Pancreas (tissue), 10 donors: ENCODE results near the gene ALCAM. TPM values are rescaled to one million over a fixed set of nuclear protein-coding genes. Genes with fewer than 3 reads are reported as not detected.
A peak's percentile ranks its signal among the peaks of the same experiment; 100 is the strongest.

Experiments used
- ATAC-seq, 4 donors: fragments of 200-7000 bp; cut with Tn5 transposase; one replicate each; pipeline versions ENCODE4 v1.8.0 to v1.9.1; 2020; ENCODE audit warnings: mild to moderate bottlenecking in 4 of 4, moderate library complexity in 4 of 4
- DNase-seq, 6 donors: peaks; one replicate each; pipeline ENCODE4 v3.0.0-alpha.2; 2020
- FAIRE-seq: peaks from 2 replicates; lab custom pipeline; 2012; peaks lifted over from hg19 to GRCh38; lab: Jason Lieb, UNC
- H3K27ac ChIP-seq, 4 donors: fragments of 200-600 bp; sonication (generic); 1 replicate in 3 of 4; 2 replicates in 1 of 4; pipeline versions ENCODE4 v1.5.0 to v1.8.0; 2020
- H3K27me3 ChIP-seq, 4 donors: fragments of 200-600 bp; one replicate each; pipeline ENCODE4 v1.8.0; 2021
- H3K36me3 ChIP-seq, 3 donors: fragments of 200-600 bp; sonication (generic) in 1 of 3; one replicate each; pipeline versions ENCODE4 v1.5.0 to v1.8.0; 2020 to 2021
- H3K4me1 ChIP-seq, 3 donors: fragments of 200-600 bp; one replicate each; pipeline ENCODE4 v1.8.0; 2021
- H3K4me3 ChIP-seq, 4 donors: fragments of 200-600 bp; sonication (generic) in 2 of 4; one replicate each; pipeline versions ENCODE4 v1.5.0 to v1.8.0; 2020 to 2021
- H3K9me3 ChIP-seq, 4 donors: fragments of 200-600 bp; one replicate each; pipeline ENCODE4 v1.8.0; 2021
- WGBS, 2 donors: extraction: QIAGEN DNeasy Blood & Tissue Kit; methylation state at CpG; one replicate each; pipeline ENCODE4 v1.1.7; 2013; 5-methylcytosine and 5-hydroxymethylcytosine counted together
- intact Hi-C, 3 donors: fragments of 100-400 bp; cut with DNase I; formaldehyde crosslinking; loops; one replicate each; pipeline versions ENCODE4 v1.11.1 to v1.14.2; 2022
- polyA plus RNA-seq, 2 donors: library from polyadenylated mRNA; stranded (reverse); fragments of 200-250 nt; gene quantifications; one replicate each; pipeline ENCODE4 v1.2.3, GENCODE V29; 2013
- total RNA-seq, 6 donors: library from RNA; stranded (reverse); fragmentation: NEBNext Ultra II Directional in 4 of 6; extraction: Animal tissue kit (Norgen Biotek cat#: 25700) in 4 of 6; gene quantifications; one replicate each; pipeline versions ENCODE4 v1.2.1 to v1.2.4, GENCODE V29; 2021 to 2023
- TF ChIP-seq, protein P1 (sequence below), 4 donors: fragments of 200-600 bp; sonication (generic) in 3 of 4; IDR thresholded peaks; one replicate each; pipeline versions ENCODE4 v1.5.0 to v1.8.0; 2021; ENCODE audit warnings: antibody characterized with exemption in 4 of 4
- donor health status: healthy with polysubstance abuse.
- donor health status: DM: no; HTN: no; CAD: no; lungs with moderate emphysema.
- donor health status: DM: no; HTN: no; CAD: no.
- donor health status: control.
- donor health status: control.
- donor health status: Bipolar disorder and iron deficiency.
- donor health status: DM: yes; HTN: yes; CAD: no.
- donor health status: DM: no; HTN: no; CAD: no.
- donor health status: DM: no; HTN: no; CAD: no.
- donor health status: DM: yes; HTN: yes; CAD: no.

The ALCAM gene
- total and polyA plus RNA-seq, 8 donors = 14.4 to 42.1 (median 27.6) TPM

DNA sequence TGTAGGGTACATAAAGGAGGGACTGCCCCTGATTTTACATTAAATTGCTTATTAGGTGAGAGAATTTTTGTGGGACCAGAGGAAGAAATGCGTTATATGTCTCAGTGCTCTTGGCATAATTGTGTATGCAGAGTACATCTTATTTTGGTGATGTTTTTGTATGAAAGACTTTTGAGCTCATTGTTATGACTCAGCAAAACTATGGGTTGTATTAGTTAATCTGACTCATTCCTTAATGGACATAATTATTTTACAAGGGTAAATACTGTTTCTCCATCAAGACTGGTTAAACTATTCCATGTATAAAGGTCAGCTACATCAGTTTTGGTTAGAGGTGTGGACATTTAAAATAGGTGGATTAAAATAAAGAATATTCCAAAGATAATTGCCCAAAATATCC, 156.8 kb downstream of the ALCAM start:
- 95 to 98% methylated on average over 1 of the region's 1 CpG for WGBS, 2 donors
- DNase-seq (no peak), FAIRE-seq (no peak), ATAC-seq (no peak)
- Histone ChIP-seq H3K27ac (no peak overlapping the region), H3K4me3 (no peak overlapping the region), H3K36me3 (no peaks in the 10 kb centered on the region), H3K4me1 (peaks cover 0 to 6% (median 0%) of the 10 kb centered on the region in 3 donors), H3K27me3 (no peaks in the 10 kb centered on the region), H3K9me3 (no peaks in the 10 kb centered on the region)
- TF ChIP-seq, protein P1, sequence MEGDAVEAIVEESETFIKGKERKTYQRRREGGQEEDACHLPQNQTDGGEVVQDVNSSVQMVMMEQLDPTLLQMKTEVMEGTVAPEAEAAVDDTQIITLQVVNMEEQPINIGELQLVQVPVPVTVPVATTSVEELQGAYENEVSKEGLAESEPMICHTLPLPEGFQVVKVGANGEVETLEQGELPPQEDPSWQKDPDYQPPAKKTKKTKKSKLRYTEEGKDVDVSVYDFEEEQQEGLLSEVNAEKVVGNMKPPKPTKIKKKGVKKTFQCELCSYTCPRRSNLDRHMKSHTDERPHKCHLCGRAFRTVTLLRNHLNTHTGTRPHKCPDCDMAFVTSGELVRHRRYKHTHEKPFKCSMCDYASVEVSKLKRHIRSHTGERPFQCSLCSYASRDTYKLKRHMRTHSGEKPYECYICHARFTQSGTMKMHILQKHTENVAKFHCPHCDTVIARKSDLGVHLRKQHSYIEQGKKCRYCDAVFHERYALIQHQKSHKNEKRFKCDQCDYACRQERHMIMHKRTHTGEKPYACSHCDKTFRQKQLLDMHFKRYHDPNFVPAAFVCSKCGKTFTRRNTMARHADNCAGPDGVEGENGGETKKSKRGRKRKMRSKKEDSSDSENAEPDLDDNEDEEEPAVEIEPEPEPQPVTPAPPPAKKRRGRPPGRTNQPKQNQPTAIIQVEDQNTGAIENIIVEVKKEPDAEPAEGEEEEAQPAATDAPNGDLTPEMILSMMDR (IDR thresholded peaks at IDR 0.05) = no peak
- intact Hi-C loops = no loop called here

DNA sequence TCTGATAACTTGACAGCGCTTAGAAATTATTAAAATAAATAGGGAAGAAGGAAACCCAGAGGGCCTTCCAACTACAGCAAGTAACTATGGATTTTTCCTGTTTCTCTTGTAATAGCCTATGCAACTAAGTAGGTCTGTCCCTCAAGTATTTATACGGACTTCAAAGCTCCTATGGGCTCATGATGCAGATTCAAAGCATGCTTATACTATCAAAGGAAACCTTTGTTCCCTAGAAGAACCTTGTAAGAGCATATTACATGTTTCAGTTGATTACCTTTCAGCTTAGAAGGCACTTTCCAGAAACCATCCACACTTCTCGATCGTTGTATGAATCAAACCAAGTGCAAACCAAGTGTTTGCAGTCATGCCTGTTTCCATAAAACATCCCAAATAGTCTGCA, 158.8 kb downstream of the ALCAM start:
- no peaks in the 10 kb centered on the region for H3K4me1 ChIP-seq
- H3K9me3 ChIP-seq = no peaks in the 10 kb centered on the region
- intact Hi-C loops = no loop called here
- H3K27me3 ChIP-seq = no peaks in the 10 kb centered on the region
- WGBS, 2 donors = 72 to 88% methylated on average over 4 of the region's 4 CpGs
- no peak overlapping the region for H3K4me3 ChIP-seq
- TF ChIP-seq, protein P1 (IDR thresholded peaks at IDR 0.05) = no peak
- no peak for FAIRE-seq
- no peaks in the 10 kb centered on the region for H3K36me3 ChIP-seq
- no peak overlapping the region for H3K27ac ChIP-seq
- no peak for DNase-seq
- no peak for ATAC-seq

DNA sequence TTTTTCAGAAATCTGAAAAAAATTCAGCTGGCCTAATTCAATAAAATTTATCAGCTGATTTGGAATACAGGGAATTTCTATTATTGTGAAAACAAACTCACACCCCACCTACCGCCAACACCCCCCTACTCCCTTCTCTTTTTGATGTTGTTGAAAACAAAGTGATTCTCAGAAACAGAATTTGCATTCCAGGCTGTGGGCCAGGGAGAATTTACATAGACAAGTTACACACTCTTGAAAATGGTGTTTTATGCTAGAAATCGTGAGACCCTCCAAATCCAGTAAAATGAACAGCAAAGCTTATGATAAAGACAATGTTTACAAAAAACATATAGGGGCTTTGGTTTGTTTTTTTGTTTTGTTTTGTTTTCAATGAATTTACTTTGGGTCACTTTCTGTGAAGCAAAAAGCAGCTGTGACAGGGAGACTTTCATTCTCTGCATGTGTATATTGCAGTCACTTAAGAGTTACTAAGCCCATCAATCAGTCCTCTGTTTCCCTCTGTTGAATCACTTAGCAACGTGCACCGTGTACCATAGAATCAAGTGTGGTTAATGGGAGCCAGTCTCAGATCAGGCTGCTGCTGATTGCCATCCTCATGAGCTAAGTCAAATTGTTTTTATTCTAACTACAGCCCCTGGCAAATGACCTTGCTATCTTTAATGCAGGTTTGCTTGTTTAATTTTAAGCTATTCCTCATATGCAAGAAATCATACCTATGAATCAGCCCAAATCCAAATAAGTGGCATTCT, 159.8 kb downstream of the ALCAM start:
- Histone ChIP-seq H3K9me3 (no peaks in the 10 kb centered on the region), H3K27me3 (no peaks in the 10 kb centered on the region), H3K36me3 (no peaks in the 10 kb centered on the region), H3K4me1 (no peaks in the 10 kb centered on the region), H3K27ac (no peak overlapping the region), H3K4me3 (no peak overlapping the region)
- DNase-seq (no peak), FAIRE-seq (no peak), ATAC-seq (peak in 2 of 4 donors; percentile 73 to 83)
- 72 to 84% methylated on average over 4 of the region's 4 CpGs for whole genome bisulfite sequencing, 2 donors
- intact Hi-C loops = no loop called here
- TF ChIP-seq, protein P1 (IDR thresholded peaks at IDR 0.05) = no peak

DNA sequence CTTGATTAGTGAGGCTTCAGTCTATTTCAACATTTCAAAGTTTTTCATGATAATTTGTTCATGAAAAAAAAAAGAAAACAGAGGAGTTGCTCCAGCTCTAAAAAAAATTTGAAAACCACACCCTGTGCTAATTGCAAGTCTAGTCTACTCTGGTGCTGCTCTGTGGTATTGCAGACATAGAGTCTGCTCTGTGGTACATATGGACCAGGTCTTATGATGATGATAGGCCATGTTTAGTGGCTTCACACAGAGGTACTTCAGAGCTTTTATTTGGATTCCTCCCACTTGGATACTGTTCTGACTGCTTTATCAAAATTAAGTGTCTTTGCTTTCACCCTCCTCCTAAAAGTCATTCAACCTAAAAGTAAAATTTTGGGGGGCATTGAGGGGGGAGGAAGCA, 160.8 kb downstream of the ALCAM start:
- Histone ChIP-seq H3K27ac (no peak overlapping the region), H3K36me3 (no peaks in the 10 kb centered on the region), H3K4me3 (no peak overlapping the region), H3K27me3 (no peaks in the 10 kb centered on the region), H3K4me1 (no peaks in the 10 kb centered on the region), H3K9me3 (no peaks in the 10 kb centered on the region)
- ATAC-seq (no peak), FAIRE-seq (no peak), DNase-seq (no peak)
- TF ChIP-seq, protein P1 (IDR thresholded peaks at IDR 0.05) = no peak
- intact Hi-C loops = no loop called here

DNA sequence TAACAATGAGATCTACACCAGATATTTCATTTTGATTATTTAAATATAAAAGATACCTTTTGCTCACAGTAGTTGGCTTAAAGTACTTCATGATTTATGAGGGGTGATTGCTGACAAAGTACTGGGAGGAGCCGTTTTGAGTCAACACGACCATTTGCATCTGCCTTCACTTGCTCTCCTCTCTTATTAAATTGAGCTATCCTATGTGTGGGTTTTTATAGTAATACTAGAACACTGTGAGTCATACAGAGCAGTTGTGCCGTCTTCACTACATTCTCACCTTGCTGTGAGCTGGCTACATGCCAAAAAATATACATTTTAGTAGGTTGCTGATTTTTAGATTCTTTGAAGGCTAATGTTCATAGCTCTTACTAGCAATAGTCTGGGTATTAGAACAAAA, 161.2 kb downstream of the ALCAM start:
- Histone ChIP-seq H3K27ac (no peak overlapping the region), H3K9me3 (no peaks in the 10 kb centered on the region), H3K4me3 (no peak overlapping the region), H3K4me1 (no peaks in the 10 kb centered on the region), H3K27me3 (no peaks in the 10 kb centered on the region), H3K36me3 (no peaks in the 10 kb centered on the region)
- TF ChIP-seq, protein P1 (IDR thresholded peaks at IDR 0.05) = no peak
- no peak for DNase-seq
- intact Hi-C loops = no loop called here
- no peak for FAIRE-seq
- WGBS, 2 donors = 60 to 67% methylated on average over 3 of the region's 3 CpGs
- peak in 1 of 4 donors; percentile 35 for ATAC-seq
